ENCODE data around the gene FGF21.

Gene FGF21

DNA sequence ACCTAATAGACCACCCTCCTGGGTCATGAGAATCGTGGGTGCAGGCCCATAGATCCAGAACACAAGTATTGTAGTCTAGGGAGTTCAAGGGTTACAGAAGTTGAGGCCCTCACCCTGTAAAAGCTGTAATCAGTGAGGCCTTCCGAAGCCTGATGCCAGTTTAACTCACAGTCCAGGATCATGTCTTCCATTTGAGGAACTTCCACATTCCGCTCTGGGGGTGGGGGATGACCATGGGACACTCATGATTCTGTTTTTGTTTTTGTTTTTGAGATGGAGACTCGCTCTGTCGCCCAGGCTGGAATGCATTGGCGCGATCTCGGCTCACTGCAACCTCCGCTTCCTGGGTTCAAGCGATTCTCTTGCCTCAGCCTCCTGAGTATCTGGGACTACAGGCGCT is 13.2 kb upstream of the FGF21 start:
- Histone ChIP-seq H3K27ac (ENCODE audit: low read length) (no peak overlapping the region), H4K20me1 (ENCODE audit: insufficient read depth, low read length) (no peaks in the 10 kb centered on the region), H3K36me3 (ENCODE audit: insufficient read depth, low read length) (no peaks in the 10 kb centered on the region), H3K4me1 (ENCODE audit: insufficient read depth, low read length) (peaks cover 25% of the 10 kb centered on the region), H2AFZ (ENCODE audit: low read depth, low read length) (peak overlapping the region; percentile 44; the same call in 1 of the 2 replicates), H3K4me3 (ENCODE audit: low read depth in 1 of 2, low read length in 2 of 2) (no peak overlapping the region), H3K9ac (ENCODE audit: low read depth, low read length) (no peak overlapping the region), H3K27me3 (ENCODE audit: insufficient read depth, low read length, poor library complexity) (no peaks in the 10 kb centered on the region), H3K9me3 (ENCODE audit: insufficient read depth, low read length, severe bottlenecking) (no peaks in the 10 kb centered on the region), H3K4me2 (ENCODE audit: insufficient read depth, low read length) (no peak overlapping the region), H3K79me2 (ENCODE audit: insufficient read depth, low read length) (no peaks in the 10 kb centered on the region)
- TF ChIP-seq, protein P1, sequence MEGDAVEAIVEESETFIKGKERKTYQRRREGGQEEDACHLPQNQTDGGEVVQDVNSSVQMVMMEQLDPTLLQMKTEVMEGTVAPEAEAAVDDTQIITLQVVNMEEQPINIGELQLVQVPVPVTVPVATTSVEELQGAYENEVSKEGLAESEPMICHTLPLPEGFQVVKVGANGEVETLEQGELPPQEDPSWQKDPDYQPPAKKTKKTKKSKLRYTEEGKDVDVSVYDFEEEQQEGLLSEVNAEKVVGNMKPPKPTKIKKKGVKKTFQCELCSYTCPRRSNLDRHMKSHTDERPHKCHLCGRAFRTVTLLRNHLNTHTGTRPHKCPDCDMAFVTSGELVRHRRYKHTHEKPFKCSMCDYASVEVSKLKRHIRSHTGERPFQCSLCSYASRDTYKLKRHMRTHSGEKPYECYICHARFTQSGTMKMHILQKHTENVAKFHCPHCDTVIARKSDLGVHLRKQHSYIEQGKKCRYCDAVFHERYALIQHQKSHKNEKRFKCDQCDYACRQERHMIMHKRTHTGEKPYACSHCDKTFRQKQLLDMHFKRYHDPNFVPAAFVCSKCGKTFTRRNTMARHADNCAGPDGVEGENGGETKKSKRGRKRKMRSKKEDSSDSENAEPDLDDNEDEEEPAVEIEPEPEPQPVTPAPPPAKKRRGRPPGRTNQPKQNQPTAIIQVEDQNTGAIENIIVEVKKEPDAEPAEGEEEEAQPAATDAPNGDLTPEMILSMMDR (IDR thresholded peaks at IDR 0.05; ENCODE audit: borderline replicate concordance, extremely low read depth, low read length, poor library complexity, severe bottlenecking) = no peak
- no peak for TF ChIP-seq EZH2 (IDR thresholded peaks at IDR 0.05; ENCODE audit: borderline replicate concordance, low read depth, low read length, severe bottlenecking)
- no peak for ATAC-seq (ENCODE audit: insufficient read depth, low read depth)
- no peak for DNase-seq

DNA sequence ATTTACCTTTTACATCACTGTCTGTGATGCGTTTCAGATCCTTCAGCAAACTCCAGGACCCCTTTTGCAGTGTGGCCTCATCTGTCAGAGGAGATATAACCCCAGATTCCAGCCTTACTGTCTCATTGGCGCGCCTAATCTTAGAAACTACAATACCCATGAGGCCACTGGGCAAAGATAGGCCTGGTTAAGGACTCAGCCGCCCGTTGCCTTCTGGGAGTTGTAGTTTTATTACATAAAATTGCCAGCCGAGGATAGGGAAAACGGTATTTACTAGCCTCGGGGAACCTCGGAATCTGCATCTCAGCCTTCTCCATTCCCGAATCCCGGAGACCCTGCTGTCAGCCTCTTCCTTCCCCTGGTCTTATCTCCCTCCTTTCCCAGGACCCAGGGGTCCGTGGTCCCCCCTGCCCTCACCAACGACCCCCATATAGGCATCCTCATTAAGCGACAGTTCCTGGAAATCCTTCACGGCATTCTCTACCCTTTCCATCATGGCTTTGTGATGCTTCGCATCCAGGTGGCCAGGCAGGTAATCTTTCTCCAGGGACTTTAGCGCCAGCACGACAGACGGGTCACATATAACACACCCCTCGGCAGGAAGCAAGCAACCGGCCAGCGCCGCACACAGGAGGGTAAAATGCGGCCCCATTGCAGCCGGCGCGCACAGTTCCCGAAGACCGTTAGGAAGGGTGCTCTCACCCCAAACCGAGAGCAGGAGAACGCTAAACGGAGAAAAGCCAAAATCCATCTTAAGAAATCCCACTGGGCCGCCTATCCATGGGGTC is 9.9 kb upstream of the FGF21 start:
- Histone ChIP-seq H3K9me3 (ENCODE audit: insufficient read depth, low read length, severe bottlenecking) (no peaks in the 10 kb centered on the region), H3K27me3 (ENCODE audit: insufficient read depth, low read length, poor library complexity) (no peaks in the 10 kb centered on the region), H3K4me3 (ENCODE audit: low read depth in 1 of 2, low read length in 2 of 2) (peak overlapping the region in 1 of 2 experiments; percentile 51; a peak in 3 of 4 replicates), H3K9ac (ENCODE audit: low read depth, low read length) (peak overlapping the region; percentile 33), H3K4me1 (ENCODE audit: insufficient read depth, low read length) (peaks cover 11% of the 10 kb centered on the region; the same call in 1 of the 2 replicates), H3K79me2 (ENCODE audit: insufficient read depth, low read length) (no peaks in the 10 kb centered on the region), H2AFZ (ENCODE audit: low read depth, low read length) (peak overlapping the region; percentile 84), H3K36me3 (ENCODE audit: insufficient read depth, low read length) (no peaks in the 10 kb centered on the region), H3K4me2 (ENCODE audit: insufficient read depth, low read length) (peak overlapping the region; percentile 58), H4K20me1 (ENCODE audit: insufficient read depth, low read length) (no peaks in the 10 kb centered on the region), H3K27ac (ENCODE audit: low read length) (peak overlapping the region; percentile 54)
- ATAC-seq (ENCODE audit: insufficient read depth, low read depth) (peak; percentile 91), DNase-seq (peak; percentile 70)
- TF ChIP-seq, protein P1 (IDR thresholded peaks at IDR 0.05; ENCODE audit: borderline replicate concordance, extremely low read depth, low read length, poor library complexity, severe bottlenecking) = no peak
- TF ChIP-seq EZH2 (IDR thresholded peaks at IDR 0.05; ENCODE audit: borderline replicate concordance, low read depth, low read length, severe bottlenecking) = no peak

DNA sequence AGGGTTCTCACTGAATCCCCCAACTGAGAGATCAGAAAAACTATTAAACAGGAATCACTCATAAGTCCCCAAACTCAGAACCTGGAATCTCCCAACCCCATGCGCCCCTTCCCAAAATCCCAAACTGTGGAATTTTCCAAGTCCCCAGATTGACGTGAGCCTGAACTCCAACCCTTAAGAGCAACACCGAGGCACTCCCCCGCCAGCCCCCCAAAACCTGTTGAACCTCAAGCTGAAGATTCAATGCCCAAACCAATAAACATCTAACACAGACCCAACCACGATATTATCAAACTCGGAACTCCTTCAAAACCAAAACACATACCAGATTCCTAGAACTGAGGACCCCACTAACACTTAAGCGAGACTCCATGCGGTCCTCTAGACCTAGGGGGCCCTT is 9.2 kb upstream of the FGF21 start:
- Histone ChIP-seq H3K79me2 (ENCODE audit: insufficient read depth, low read length) (no peaks in the 10 kb centered on the region), H3K9ac (ENCODE audit: low read depth, low read length) (no peak overlapping the region), H3K27ac (ENCODE audit: low read length) (no peak overlapping the region), H3K4me3 (ENCODE audit: low read depth in 1 of 2, low read length in 2 of 2) (no peak overlapping the region), H2AFZ (ENCODE audit: low read depth, low read length) (no peak overlapping the region), H3K4me2 (ENCODE audit: insufficient read depth, low read length) (no peak overlapping the region), H3K27me3 (ENCODE audit: insufficient read depth, low read length, poor library complexity) (no peaks in the 10 kb centered on the region), H3K4me1 (ENCODE audit: insufficient read depth, low read length) (peaks cover 10% of the 10 kb centered on the region; the same call in 1 of the 2 replicates), H4K20me1 (ENCODE audit: insufficient read depth, low read length) (no peaks in the 10 kb centered on the region), H3K36me3 (ENCODE audit: insufficient read depth, low read length) (no peaks in the 10 kb centered on the region), H3K9me3 (ENCODE audit: insufficient read depth, low read length, severe bottlenecking) (no peaks in the 10 kb centered on the region)
- TF ChIP-seq, protein P1 (IDR thresholded peaks at IDR 0.05; ENCODE audit: borderline replicate concordance, extremely low read depth, low read length, poor library complexity, severe bottlenecking) = no peak
- TF ChIP-seq EZH2 (IDR thresholded peaks at IDR 0.05; ENCODE audit: borderline replicate concordance, low read depth, low read length, severe bottlenecking) = no peak
- no peak for DNase-seq
- no peak for ATAC-seq (ENCODE audit: insufficient read depth, low read depth)
